GM12873 (cell line): ENCODE data around the gene GNG2.

Source experiments
- TF ChIP-seq, protein P1 (sequence below): IDR thresholded peaks from 2 replicates; pipeline ENCODE4 v1.5.1; 2012; ENCODE audit warnings: low read depth, mild to moderate bottlenecking, moderate library complexity, low read length, control low read depth; ENCODE audit not compliant: insufficient read depth; ENCODE audit errors: missing control alignments

The GNG2 gene

DNA sequence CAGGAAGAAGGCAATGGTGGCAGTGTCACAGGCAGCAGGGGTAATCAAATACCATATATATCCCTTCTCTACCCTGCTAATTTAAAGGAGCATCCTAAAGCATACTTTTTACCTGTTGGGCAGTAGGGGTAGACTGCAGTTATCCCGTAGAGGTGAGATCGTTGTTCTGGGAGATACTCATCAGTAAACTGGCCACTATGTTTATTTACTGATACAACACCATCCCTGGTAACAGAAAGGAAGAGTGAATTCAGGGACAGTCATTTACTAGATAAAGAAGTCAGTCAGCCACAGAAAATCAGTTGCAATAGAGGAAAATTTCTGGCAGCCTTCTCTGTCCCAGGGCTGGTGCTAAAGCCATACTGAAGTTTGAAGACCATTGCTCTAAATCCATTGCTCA lies 145.2 kb downstream of the GNG2 start:
- TF ChIP-seq, protein P1, sequence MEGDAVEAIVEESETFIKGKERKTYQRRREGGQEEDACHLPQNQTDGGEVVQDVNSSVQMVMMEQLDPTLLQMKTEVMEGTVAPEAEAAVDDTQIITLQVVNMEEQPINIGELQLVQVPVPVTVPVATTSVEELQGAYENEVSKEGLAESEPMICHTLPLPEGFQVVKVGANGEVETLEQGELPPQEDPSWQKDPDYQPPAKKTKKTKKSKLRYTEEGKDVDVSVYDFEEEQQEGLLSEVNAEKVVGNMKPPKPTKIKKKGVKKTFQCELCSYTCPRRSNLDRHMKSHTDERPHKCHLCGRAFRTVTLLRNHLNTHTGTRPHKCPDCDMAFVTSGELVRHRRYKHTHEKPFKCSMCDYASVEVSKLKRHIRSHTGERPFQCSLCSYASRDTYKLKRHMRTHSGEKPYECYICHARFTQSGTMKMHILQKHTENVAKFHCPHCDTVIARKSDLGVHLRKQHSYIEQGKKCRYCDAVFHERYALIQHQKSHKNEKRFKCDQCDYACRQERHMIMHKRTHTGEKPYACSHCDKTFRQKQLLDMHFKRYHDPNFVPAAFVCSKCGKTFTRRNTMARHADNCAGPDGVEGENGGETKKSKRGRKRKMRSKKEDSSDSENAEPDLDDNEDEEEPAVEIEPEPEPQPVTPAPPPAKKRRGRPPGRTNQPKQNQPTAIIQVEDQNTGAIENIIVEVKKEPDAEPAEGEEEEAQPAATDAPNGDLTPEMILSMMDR: no peak

DNA sequence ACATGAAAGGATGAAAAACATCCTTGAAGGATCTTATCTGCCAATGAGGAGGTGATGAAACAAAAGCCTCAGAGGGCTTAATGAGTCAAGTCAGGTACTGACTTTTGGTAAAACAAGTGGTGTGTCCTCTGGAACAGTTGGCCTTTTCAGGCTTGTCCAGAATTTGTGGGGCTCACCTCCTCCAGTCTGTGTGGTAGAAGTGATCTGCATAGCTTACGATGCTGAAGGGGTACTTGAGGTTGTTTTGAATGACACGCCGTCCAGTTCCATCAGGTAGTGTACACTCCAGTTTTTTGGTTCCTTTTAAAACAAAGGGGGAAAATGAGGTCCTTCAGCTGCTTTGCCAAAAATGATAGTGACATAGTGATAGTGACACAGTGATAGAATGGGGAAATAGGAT lies 145.9 kb downstream of the GNG2 start:
- TF ChIP-seq, protein P1: no peak

DNA sequence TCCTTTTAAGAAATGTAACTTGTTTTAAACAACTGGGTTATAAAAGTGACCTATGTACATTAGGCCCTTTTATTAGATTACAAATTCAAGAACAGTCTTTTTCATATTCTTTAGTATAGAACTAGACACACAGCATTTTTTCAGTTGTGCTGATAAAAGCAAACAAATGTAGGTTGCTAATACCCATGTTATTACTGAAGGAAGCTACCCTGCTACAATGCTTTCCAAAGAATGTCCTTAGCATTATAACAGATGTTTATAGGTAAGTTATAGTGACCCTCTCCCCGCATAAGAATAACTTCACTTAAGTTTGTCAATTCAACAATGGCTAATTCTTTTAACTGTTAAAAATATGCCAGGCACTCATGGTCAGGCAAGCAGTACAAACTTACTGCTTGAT lies 146.8 kb downstream of the GNG2 start:
- TF ChIP-seq, protein P1: no peak

DNA sequence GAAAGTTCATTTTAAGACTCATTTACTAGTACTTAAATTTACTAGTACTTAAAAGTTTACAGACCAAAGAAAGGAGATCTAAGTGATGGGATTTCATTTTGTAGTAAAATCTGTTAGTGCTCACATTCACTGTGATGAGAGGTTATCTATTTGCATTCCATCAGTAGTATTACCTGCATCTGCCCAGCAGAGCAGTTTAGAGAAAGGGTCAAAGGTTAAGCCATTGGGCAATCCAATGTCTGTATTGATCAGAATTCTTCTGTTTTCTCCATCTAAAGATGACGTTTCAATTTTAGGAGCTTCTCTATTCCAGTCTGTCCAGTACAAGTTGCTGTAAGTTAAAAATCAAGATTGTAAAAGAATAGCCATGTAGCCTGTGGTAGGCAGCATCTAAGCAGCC lies 147.2 kb downstream of the GNG2 start:
- TF ChIP-seq, protein P1: no peak

DNA sequence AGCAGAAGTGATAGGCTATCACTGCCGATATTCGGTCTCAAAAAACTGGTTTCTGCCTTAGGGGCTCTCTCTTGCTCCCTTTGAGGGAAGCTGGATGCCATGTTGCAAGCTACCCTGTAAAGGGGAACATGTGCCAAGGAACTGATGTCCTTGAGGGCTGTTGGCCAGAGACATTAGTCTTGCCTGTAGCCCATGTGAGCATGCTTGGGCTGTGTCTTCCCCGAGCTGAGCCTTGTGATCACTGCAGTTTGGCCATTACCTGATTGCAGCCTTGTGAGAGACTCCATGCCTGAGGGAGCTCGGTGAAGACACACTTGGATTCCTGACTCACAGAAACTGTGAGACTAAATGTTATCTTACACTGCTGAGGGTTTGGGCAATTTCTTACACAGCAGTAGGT lies 147.7 kb downstream of the GNG2 start:
- TF ChIP-seq, protein P1: no peak

DNA sequence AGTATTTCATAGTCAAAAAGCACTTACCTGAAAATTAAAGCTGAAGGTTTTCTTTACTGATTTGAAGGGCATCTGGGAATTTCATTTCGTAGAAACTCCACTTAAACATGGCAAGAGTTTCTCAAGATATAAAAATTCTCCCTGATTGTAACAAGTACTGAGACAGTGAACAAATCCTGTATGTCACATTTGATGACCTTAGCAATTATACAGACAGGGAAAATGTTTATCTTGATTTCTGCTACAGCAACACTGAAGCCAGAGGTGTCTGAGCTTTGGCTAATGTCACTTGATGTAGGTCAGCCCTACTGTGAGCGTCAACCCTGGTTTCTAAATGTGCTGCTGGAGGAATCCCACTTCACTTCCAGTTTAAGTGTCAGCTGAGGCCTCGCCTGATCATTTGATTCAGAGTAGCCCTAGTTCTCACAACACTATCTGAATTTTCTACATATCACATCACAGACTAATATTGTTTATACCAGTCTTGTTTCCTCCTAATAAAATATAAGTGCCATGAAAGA lies 149.8 kb downstream of the GNG2 start:
- TF ChIP-seq, protein P1: no peak

DNA sequence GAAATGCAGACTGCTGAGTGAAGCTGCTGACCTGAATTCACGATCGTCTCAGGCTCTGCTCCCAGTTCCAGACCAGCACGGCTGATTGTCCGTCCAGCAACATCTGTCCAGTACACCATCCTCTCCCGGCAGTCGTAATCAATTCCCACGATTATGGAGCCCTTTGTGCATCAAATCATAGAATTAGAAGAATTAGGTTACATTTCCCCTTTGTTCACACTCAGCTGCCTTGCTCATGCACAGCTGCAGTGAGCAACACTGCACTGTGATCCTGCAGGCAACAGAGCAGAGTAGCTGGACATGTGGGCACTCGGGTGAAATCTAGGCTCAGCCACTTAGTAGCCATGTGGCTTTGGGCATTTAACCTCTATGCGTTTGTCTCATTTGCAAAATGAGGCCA lies 151.1 kb downstream of the GNG2 start:
- TF ChIP-seq, protein P1: no peak
